ENCODE measurements around the gene BRD4.

Gene BRD4

GRCh38 chr19:15188851-15189250, 143.5 kb downstream of the BRD4 start:
- DNase-seq: no peak

- peak; percentile 47 for DNase-seq
Observed at GRCh38 chr19:15187026-15188007, 145.0 kb downstream of the BRD4 start.
